ENCODE measurements around the gene CFAP61.

The CFAP61 gene

DNA sequence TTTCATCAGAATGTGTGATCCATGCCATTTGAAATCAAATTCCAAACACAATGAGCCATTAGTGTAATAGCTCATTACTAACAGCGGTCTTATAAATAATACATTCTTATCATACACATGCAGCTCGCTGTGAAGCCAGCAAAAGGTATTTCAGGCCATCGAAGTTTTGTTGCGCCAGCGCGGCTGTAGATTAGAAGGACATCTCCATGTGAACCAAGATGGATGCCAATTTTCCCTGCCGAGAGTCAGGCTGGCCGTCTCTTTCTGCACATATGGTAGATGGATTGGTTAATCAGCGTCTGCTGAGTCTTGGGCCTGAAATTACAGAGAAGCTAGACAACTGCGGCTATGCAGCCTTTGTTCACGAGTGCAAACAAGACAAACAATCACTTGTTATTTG is 44.1 kb downstream of the CFAP61 start:
- H3K4me3 ChIP-seq (ENCODE audit: low read length), result no peak overlapping the region
- peaks cover 29% of the 10 kb centered on the region for H3K27me3 ChIP-seq (ENCODE audit: low read depth, low read length)
- H3K36me3 ChIP-seq (replicated peaks; ENCODE audit: low read depth, low read length), result no peaks in the 10 kb centered on the region
- H3K9me3 ChIP-seq (ENCODE audit: insufficient read depth, low read length), result no peaks in the 10 kb centered on the region
- TF ChIP-seq EZH2phosphoT487 (IDR thresholded peaks at IDR 0.05; ENCODE audit: low read depth) (no peak), CTCF (IDR thresholded peaks at IDR 0.05; ENCODE audit: low read depth, low read length) (no peak)
- H3K9ac ChIP-seq (ENCODE audit: low read length), result no peak overlapping the region
- no peaks in the 10 kb centered on the region for H3K79me2 ChIP-seq (ENCODE audit: low read length)
- no peak overlapping the region for H3K27ac ChIP-seq (ENCODE audit: low read length)
- no peaks in the 10 kb centered on the region for H4K20me1 ChIP-seq (ENCODE audit: insufficient read depth, low read length)
- H3K4me1 ChIP-seq (ENCODE audit: low read length), result no peaks in the 10 kb centered on the region
- no peak overlapping the region for H2AFZ ChIP-seq (ENCODE audit: low read depth, low read length)
- no peak overlapping the region for H3K4me2 ChIP-seq (ENCODE audit: low read length)

DNA sequence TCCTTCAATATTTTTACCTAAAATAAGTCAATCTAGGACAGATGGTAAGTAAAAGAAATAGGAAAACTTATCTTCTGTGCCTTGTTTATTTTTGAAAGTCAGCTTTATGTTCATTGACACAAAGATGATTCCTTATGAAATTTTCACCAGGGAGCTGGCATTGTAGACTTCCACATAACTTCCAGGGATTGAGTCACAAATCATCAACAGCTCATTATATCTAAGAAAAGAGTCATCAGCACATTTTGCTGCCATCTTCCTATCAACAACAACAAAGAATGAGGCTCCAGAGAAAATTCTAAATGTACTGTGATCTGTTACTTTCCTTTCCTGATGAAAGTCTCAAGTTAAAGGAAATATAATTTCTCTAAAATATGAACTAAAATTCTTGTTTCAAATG is 48.5 kb downstream of the CFAP61 start:
- Histone ChIP-seq H3K9me3 (ENCODE audit: insufficient read depth, low read length) (no peaks in the 10 kb centered on the region), H3K4me1 (ENCODE audit: low read length) (no peaks in the 10 kb centered on the region), H3K9ac (ENCODE audit: low read length) (no peak overlapping the region), H4K20me1 (ENCODE audit: insufficient read depth, low read length) (no peaks in the 10 kb centered on the region), H3K4me2 (ENCODE audit: low read length) (no peak overlapping the region), H3K36me3 (replicated peaks; ENCODE audit: low read depth, low read length) (no peaks in the 10 kb centered on the region), H3K27ac (ENCODE audit: low read length) (no peak overlapping the region), H3K4me3 (ENCODE audit: low read length) (no peak overlapping the region), H3K79me2 (ENCODE audit: low read length) (no peaks in the 10 kb centered on the region), H2AFZ (ENCODE audit: low read depth, low read length) (no peak overlapping the region), H3K27me3 (ENCODE audit: low read depth, low read length) (peaks cover 26% of the 10 kb centered on the region)
- TF ChIP-seq CTCF (IDR thresholded peaks at IDR 0.05; ENCODE audit: low read depth, low read length) (no peak), EZH2phosphoT487 (IDR thresholded peaks at IDR 0.05; ENCODE audit: low read depth) (no peak)

- peaks cover 25% of the 10 kb centered on the region; the same call in 1 of the 2 replicates for H3K27me3 ChIP-seq (ENCODE audit: low read depth, low read length)
- H3K27ac ChIP-seq (ENCODE audit: low read length), result no peak overlapping the region
- H4K20me1 ChIP-seq (ENCODE audit: insufficient read depth, low read length), result no peaks in the 10 kb centered on the region
- no peak overlapping the region for H3K4me3 ChIP-seq (ENCODE audit: low read length)
- TF ChIP-seq CTCF (IDR thresholded peaks at IDR 0.05; ENCODE audit: low read depth, low read length), result no peak
- TF ChIP-seq EZH2phosphoT487 (IDR thresholded peaks at IDR 0.05; ENCODE audit: low read depth), result no peak
- H2AFZ ChIP-seq (ENCODE audit: low read depth, low read length), result no peak overlapping the region
- no peak overlapping the region for H3K9ac ChIP-seq (ENCODE audit: low read length)
- no peak overlapping the region for H3K4me2 ChIP-seq (ENCODE audit: low read length)
- no peaks in the 10 kb centered on the region for H3K79me2 ChIP-seq (ENCODE audit: low read length)
- no peaks in the 10 kb centered on the region for H3K9me3 ChIP-seq (ENCODE audit: insufficient read depth, low read length)
- no peaks in the 10 kb centered on the region for H3K4me1 ChIP-seq (ENCODE audit: low read length)
- no peaks in the 10 kb centered on the region for H3K36me3 ChIP-seq (replicated peaks; ENCODE audit: low read depth, low read length)
Observed at GRCh38 chr20:20102163-20102562, 49.8 kb downstream of the CFAP61 start.

DNA sequence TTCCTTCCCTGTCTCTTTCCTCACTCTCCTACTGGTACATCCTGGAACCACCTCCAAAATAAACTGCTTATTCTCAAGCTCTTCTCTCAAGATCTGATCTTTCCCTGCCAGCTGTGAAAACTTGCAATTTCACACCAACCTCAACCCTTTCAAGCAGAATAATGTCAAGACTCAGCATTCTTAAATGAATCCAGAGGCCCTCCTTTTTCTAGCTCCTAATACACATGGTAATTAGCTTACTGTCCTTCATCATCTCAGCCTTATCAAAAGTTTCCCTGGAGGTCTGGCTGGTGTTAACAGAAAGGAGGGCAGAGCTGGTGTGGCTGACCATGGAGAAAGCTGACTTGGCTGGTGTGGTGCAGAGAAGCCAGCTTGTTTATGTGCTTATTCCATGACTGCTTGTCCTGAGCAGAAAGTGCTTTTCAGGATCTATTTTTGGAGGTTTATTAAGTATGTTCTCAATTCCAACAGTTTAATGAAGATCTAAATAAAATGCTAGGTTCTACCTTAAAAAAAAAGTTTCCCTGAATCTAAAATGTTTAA is 50.5 kb downstream of the CFAP61 start:
- H3K9me3 ChIP-seq (ENCODE audit: insufficient read depth, low read length), result no peaks in the 10 kb centered on the region
- TF ChIP-seq CTCF (IDR thresholded peaks at IDR 0.05; ENCODE audit: low read depth, low read length) (no peak), EZH2phosphoT487 (IDR thresholded peaks at IDR 0.05; ENCODE audit: low read depth) (no peak)

More for the DNA sequence above, 50.5 kb downstream of the CFAP61 start:
- Histone ChIP-seq H2AFZ (ENCODE audit: low read depth, low read length) (no peak overlapping the region), H3K4me1 (ENCODE audit: low read length) (no peaks in the 10 kb centered on the region), H3K79me2 (ENCODE audit: low read length) (no peaks in the 10 kb centered on the region), H3K36me3 (replicated peaks; ENCODE audit: low read depth, low read length) (no peaks in the 10 kb centered on the region), H3K9ac (ENCODE audit: low read length) (no peak overlapping the region), H3K4me2 (ENCODE audit: low read length) (no peak overlapping the region), H3K4me3 (ENCODE audit: low read length) (no peak overlapping the region), H3K27me3 (ENCODE audit: low read depth, low read length) (peaks cover 20% of the 10 kb centered on the region; the same call in 1 of the 2 replicates), H4K20me1 (ENCODE audit: insufficient read depth, low read length) (no peaks in the 10 kb centered on the region), H3K27ac (ENCODE audit: low read length) (no peak overlapping the region)

All from OCI-LY3 (cell line).